ENCODE data around the gene RETREG3.
"Not testable (repeated sequence)": the region's sequence is repeated elsewhere in the genome, so short reads cannot be mapped to it uniquely, and the experiment has no call there.

RETREG3 gene, protein sequence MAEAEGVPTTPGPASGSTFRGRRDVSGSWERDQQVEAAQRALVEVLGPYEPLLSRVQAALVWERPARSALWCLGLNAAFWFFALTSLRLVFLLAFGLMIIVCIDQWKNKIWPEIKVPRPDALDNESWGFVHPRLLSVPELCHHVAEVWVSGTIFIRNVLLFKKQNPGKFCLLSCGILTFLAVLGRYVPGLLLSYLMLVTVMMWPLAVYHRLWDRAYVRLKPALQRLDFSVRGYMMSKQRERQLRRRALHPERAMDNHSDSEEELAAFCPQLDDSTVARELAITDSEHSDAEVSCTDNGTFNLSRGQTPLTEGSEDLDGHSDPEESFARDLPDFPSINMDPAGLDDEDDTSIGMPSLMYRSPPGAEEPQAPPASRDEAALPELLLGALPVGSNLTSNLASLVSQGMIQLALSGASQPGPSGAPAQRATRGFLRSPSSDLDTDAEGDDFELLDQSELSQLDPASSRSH

DNA sequence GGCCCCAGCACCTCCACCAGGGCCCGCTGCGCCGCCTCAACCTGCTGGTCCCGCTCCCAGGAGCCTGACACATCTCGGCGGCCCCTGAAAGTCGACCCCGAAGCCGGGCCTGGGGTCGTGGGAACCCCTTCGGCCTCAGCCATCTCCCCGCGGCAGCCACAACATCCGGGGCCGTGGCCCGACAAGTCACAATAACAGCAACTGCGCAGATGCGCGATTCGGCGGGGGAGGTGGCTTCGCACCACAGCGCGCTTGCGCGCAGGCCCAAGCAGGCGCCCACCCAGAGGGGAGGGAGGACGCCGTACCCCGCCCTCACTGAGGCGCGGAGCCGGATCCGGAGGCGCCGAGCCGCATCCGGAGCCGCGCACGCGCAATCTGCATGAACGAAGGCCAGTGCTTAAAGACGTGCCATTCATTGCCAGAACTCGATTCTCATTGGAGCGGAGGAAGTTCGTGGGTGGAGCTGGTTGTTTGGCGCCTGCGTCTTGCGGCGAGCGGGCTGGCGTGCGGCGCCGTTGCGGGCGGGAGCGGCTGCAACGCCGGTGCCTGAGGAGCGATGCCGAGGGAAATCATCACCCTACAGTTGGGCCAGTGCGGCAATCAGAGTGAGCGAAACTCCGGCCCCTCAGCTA, at the start of gene RETREG3, which contains the start of gene TUBG1:
TSS of gene RETREG3 (minus strand) at position 193 of the 632 bp plus-strand sequence. CDS start at position 143, 50 bp downstream.
TSS of gene TUBG1 (plus strand) at position 502 of the 632 bp plus-strand sequence. CDS start at position 557, 55 bp downstream.
- FAIRE-seq = peak; percentile 92

DNA sequence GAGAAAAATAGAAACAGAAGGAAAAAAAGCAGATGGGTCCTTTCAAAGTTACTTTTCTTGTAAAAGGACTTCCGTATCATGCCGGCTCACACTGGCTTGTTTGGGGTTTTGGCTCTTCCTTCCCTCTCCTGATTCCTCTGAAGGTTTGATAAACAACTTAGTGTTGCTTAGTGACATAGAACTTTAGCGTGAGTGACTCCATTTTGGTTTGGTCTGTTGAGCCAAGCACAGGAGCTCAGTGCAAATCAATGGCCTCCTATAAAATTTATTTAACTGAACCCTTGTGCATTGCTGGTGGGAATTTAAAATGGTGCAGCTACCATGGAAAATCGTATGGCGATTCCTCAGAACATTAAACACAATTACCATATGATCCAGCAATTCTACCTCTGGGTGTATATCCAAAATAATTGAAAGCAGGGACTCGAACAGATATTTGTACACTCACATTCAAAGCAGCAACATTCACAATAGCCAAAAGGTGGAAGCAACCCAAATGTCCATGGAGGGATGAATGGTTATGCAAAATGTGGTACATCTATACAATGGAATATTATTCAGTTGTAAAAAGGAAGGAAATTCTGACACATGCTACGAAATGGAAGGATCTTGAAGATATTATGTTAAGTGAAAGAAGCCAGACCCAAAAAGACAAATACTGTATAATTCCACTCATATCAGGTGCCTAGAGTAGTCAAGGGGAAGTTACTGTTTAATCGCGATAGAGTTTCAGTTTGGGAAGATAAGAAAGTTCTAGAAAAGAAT, 48.8 kb upstream of the RETREG3 start:
- DNase-seq (ENCODE audit: low spot score) (no peak), FAIRE-seq (no peak)

More for the DNA sequence above, at the start of gene RETREG3, which contains the start of gene TUBG1:
- DNase-seq (ENCODE audit: low spot score) = peak; percentile 100

DNA sequence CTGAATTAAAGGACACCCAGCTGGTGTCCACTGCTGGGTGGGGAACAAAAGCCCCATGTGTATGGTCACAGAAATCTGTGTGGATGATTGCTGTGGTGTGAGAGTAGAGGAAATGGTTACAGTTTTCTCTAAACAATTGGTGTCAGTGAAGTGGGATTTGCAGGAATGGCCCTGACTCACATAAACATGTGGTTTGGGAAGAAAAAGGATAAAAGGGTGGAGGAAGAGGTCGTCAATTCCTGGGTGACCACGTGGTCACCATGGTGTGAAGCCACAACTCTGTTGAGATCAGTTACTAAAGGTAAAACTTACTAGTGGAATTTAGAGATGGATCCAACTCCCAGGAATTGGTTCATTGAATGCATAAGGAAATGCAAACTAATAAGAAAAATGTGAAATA, 46.4 kb upstream of the RETREG3 start:
- no peak for FAIRE-seq
- DNase-seq (ENCODE audit: low spot score) = peak; percentile 36

DNA sequence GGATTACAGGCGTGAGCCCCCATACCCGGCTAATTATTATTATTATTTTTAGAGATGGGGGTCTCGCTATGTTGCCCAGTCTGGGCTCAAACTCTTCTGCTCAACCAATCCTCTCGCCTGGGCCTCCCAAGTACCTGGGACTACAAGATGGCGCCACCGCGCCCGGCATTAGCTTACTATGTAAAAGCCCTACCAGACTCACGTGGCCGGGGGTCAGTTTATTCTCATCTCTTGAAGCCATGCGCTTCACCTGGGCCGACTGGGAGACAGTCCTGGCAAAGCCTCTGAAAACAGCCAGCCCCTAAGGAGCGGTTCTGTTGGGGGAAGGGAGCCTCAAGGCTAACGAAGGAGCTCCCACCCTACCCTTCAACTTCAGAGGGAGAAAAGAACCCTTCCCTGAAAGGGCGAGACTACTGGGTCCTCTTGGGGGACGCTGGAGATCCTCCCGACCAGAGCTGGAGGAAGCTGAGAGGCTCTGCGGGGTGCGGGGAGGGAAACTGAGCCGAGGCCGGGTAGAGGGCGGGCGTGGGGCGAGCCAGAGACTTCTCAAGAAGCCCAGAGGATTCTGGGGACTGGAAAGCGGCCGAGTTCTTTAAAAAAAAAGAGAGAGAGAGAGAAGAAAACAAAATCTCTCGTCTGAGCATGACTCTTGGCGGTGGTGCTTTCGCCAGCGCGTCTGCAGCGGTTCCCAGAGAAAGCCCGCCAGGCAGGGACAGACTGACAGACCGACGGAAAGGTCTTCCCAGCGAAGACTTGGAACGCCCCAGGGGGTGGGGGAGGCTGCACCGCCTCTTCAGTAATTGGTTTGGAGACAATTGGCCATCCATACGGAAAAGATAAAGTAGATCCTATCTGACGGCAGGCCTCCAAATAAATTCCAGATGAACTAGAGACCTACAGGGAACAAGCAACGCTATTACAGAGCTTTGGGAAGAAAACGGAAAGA, 44.3 kb upstream of the RETREG3 start:
- no peak for FAIRE-seq
- DNase-seq (ENCODE audit: low spot score) = no peak

DNA sequence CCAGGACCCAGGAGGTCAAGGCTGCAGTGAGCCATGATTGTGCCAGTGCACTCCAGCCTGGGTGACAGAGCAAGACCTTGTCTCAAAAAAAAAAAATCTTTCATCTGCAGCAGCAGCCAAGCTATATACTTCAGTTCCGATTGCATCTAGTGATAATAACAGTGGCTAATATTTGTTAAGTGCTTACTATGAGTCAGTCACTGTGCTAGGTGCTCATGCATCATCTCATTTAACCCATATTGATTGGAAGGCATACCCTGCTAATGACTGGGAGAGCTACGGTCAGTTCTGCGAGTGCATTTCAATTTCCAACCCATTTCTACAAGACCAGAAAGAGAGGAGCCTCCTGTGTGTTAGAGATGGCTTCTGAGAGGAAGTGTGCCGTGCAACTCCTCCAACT, 42.2 kb upstream of the RETREG3 start:
- DNase-seq (ENCODE audit: low spot score) = no peak
- FAIRE-seq = no peak

DNA sequence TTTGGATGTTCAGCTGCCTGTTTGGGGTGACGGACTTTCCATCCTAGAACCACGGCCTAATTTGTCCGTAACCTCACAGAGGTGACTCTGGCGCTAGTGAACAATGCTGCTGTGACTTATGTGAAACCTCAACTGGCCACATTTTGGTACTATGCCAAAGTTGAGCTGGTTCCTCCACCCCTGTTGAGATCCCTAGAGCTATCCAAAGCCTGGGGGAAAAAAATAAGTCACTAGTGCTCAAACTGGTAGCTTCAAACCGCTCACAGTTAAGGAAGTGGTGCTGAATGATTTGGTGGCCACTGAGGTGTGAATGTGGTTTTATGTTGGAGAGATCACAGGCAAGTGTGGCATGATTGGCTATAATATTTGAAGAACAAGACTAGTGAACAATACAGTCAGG, 38.6 kb upstream of the RETREG3 start:
- DNase-seq (ENCODE audit: low spot score) = no peak
- FAIRE-seq = no peak

DNA sequence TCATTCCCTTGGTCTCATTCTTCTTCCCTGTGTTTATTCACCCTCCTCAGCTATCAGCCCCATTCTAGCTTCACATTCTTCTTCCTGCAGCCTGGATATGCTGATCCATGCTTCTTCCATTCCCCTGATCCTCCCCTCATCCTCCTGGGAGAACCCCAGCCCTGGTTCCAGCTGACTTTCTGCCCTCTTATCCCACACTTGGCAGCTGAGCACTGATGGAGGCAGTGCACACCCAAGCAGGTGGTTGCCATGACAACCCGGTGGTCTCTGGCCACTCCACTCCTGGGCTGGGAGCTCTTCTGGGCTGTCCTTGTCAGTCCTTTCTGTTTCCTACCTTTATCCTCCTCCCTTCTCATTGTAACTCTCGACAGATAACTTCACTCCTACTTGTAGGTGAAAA, 33.2 kb upstream of the RETREG3 start:
- FAIRE-seq (no peak), DNase-seq (ENCODE audit: low spot score) (no peak)

DNA sequence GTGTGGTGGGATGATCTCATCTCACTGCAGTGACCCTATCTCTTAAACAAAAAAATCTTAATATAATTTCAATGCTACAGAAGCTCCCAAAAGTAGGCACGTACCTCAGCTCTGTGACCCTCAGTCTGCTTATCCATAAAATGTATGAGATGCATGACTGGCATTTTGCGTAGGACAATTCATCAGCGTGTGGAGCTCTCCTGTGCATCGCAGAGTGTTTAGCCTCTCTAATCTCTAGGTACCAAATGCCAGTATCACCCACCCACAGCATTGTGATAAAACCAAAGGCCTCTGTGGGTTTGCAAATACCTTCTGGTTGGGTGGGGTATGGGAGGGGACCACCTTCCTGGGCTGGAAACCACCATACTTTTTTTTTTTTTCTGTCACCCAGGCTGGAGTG, 30.9 kb upstream of the RETREG3 start:
- FAIRE-seq = no peak
- DNase-seq (ENCODE audit: low spot score) = no peak

DNA sequence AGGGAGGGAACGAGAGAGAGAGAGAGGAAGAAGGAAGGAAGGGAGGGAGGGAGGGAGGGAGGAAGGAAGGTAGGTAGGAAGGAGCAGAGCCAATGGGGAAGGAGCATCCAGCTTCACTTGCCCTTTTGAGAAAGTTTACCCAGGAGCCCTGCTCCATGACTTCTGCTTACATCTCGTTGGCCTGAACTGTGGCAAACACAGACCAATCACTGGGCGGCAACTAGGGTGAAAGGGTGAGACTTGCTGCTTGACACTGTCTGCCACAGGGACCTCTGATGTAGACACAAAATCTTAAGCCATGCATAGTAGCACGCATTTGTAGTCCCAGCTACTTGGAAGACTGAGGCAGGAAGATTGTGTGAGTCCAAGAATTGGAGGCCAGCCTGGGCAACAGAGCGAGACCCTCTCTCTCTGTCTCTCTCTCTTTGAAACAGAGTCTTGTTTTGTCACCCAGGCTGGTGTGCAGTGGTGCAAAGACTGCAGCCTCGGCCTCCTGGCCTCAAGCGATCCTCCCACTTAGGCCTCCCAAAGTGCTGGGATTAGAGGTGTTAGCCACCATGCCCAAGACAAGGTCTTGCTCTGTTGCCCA, 30.4 kb upstream of the RETREG3 start:
- no peak for DNase-seq (ENCODE audit: low spot score)
- FAIRE-seq = no peak

DNA sequence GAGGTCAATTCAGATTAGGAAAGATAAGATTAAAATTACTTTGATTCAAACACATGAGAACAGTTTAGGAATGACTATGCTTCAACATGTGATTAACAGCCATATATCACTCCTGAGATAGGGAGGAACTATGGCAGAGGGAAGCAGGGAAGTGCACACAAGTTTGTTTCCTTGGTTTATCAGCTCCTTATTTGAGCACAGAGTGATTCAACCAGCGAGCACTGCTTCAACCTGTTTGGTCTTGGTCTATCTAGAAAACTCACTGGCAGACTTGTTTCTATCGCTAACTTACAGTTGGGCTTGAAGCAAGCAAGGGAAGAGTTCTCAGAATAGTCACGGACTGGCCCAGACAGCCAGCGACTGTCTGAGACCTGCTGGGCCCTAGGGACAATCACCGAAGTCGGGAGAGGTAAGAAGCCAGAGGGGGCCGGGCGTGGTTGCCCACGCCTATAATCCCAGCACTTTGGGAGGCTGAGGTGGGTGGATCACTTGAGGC, 23.8 kb upstream of the RETREG3 start:
- FAIRE-seq (no peak), DNase-seq (ENCODE audit: low spot score) (no peak)

DNA sequence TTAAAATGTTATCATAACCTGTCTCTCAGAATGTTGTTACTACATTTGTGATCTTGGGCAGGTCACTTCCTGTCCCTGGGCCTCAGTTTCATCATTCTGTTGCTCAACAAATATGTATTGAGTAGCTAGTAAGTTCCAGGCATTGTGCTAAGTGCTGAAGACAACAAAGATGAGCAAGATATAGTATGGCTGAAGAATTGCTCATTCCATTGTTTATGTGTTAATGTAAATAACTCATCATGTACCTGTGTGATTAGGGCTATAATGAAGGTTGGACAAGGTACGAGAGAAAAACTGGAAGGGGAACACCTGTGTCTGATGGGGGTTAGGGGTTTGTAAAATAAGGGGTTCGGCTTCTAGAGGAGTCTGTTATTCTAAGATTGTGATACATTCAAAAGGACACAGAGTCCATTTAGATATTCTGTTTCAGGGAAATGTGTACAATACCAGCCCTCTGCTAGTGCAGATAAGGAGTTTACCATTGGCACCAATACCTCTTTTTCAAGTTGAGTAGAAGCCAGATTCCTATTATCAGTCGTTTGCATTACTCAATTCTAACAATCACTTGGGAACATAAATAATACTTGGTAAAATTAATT, 20.3 kb upstream of the RETREG3 start:
- DNase-seq (ENCODE audit: low spot score) = no peak
- no peak for FAIRE-seq

DNA sequence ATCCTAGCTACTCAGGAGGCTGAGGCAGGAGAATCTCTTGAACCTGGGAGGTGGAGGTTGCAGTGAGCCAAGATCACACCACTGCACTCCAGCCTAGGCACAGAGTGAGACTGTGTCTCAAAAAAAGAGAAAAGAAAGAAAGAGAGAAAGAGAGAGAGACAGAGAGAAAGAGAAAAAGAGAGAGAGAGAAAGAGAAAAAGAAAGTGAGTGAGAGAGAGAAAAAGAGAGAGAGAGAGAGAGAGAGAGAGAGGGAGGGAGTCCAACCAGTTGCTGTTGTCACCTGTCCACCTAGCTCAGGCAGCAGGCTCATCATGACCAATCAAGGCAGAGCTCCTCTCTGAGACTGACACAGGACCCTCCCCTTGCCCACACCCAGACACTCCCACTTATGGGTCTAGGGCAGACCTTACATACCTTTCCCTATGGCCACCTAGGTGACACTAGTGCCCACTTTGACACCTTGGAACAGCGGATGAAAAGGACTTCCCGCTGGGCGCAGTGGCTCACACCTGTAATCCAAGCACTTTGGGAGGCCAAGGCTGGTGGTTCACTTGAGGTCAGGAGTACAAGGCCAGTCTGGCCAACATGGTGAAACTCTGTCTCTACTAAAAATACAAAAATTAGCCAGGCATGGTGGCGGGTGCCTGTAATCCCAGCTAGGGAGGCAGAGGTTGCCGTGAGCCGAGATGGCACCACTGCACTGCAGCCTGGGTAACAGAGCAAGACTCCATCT, 18.0 kb upstream of the RETREG3 start:
- not testable (repeated sequence) for FAIRE-seq; DNase-seq (ENCODE audit: low spot score)

DNA sequence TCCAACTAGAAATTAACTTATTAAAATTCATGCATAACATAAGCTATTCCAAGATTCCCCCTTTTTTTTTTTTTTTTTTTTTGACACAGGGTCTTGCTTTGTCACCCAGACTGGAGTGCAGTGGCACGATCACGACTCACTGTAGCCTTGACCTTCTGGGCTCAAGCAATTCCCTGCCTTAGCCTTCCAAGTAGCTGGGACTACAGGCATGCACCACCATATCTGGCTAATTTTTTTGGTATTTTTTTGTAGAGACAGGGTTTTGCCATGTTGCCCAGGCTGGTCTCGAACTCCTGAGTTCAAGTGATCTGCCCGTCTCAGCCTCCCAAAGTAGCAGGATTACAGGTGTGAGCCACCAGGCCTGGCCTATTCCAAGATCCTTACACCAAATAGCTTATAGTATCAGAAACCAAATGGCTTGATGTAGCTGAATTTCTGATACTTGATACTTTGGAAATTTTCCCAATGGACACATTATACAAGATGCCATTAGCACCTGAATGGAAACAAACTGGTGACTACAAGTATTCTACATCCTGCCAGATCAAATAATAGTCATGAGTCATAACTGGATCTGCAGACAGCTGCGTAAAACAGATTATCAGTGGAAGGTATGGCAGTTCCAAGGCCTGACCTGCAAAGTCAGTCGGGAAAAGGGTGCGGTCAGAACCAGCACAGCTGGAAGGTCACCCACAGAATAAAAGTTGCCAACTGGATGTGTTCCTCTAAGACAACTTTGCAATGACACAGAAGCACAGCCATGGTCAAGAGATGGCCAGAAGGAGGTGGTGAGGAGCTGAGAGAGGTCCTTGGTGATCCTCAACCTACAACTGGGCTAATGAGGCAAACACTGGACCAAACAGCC, 14.8 kb upstream of the RETREG3 start:
- FAIRE-seq = no peak
- DNase-seq (ENCODE audit: low spot score) = peak; percentile 62

DNA sequence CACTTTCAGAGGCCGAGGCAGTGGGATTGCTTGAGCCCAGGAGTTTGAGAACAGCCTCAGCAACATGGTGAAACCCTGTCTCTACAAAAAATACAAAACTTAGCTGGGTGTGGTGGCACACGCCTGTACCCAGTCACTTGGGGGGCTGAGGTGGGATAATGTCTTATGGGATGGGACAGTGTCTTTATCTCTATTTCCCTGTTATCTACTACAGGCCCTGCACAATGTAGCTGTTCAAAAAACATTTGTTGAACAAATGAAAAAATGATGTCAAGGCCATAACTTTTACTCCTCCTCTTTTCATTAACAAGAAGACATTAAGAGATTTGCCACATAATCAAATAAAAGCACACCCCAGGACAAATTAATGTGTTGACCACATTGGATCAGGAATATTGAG, 14.1 kb upstream of the RETREG3 start:
- DNase-seq (ENCODE audit: low spot score) (no peak), FAIRE-seq (no peak)

DNA sequence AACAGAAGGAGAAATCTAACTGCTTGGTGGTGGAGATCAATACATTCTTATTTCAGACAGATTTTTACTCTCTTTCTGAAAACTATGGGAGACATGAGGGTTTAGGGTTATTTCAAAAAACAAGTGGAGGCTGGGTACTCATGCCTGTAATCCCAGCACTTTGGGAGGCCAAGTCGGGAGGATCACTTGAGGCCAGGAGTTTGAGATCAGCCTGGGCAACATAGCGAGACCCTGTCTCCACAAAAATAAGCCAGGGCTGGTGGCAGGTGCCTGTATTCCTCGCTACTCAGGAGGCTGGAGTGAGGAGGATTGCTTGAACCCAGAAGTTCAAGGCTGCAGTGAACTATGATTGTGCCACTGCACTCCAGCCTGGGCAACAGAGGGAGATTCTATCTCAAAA, 12.8 kb upstream of the RETREG3 start:
- not testable (repeated sequence) for DNase-seq (ENCODE audit: low spot score); FAIRE-seq

DNA sequence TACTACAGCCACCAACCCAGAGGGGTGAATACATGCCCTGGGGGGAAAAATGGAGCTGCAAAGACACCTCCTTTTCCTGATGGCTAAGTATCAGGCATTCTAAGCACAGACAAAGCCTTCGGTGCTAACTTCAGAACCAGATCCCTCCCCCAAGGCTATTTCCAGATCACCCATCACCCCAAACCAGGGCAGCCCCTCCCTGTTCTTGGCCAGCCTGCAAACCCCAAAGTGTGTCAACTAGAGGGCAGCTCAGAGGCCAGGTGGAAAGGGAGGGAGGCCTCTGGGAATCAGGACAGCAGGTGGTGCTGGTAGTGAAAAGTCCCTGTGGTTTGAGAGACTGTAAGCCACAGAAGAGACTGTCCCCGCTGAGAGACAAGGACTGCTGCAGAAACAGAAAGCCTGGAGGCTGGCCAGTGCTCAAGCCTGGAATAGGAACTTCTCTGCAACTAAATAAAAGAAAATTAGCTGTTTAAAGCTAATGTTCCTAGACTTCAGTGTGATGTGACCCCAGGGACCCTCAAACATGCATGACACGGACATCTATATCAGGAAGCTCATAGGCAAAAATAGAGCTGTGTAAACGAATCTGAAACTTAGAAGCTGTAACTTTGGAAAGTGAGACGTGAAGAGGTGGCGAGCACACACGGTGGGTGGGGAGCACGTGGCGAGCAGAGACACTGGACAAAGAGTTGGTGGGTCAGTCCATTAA, 9.4 kb upstream of the RETREG3 start:
- no peak for FAIRE-seq
- DNase-seq (ENCODE audit: low spot score) = peak; percentile 37

DNA sequence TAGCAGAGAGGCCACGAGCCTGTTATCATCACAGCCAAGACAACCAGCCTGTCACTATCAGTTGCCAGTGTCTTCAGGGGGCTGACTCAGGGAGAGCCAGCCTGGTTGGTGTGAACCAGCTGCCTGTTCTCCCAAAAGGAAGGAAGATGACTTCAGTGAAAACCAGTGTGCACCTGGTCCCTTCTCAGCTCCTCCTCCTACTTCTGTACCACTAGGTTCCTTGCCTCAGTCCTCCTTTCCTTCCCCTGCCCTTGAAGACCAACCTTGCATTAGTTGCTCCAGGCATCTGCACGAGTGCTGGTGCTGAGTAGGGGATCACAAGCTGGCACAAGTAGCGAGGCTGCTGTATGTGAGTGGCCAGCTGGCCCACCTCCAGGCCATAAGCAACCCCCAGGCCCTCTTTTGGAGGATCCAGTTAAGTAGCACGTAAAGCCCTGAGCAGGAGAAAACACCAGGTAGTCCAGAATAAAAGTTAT, 8.8 kb upstream of the RETREG3 start:
- DNase-seq (ENCODE audit: low spot score) (no peak), FAIRE-seq (no peak)
